Umbilical cord (tissue), 2 donors: ENCODE results near the gene POFUT1. TPM values are rescaled to one million over a fixed set of nuclear protein-coding genes. Genes with fewer than 3 reads are reported as not detected.
"Not testable (repeated sequence)": the region's sequence is repeated elsewhere in the genome, so short reads cannot be mapped to it uniquely, and the experiment has no call there.

Experiments used
- DNase-seq: peaks from one replicate; pipeline ENCODE4 v3.0.0-alpha.2; 2015; ENCODE audit warnings: low spot score
- total RNA-seq: library from RNA; depleted of rRNA; stranded (reverse); fragments of >200 nt; gene quantifications from one replicate; pipeline ENCODE4 v1.2.3, GENCODE V29; 2014; ENCODE audit warnings: low replicate concordance; ENCODE audit not compliant: insufficient read depth

The POFUT1 gene
- total RNA-seq, 1 donor from 2014 or later, result 43.1 TPM

DNA sequence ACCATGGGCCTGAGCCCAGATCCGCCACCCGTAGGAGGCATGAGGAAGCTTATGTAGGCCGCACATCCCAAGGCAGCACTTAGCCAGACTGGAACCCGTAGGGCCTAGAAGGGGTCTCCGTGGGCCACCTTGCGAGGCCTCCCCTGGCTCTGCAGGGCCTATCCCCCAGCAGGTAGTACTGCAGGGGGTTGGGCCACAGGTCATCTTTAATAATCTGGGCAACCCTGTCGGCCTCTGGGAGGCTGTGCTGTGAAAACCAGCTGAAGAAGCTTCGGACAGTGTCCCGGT lies 18.6 kb upstream of the POFUT1 start:
- DNase-seq, result no peak

DNA sequence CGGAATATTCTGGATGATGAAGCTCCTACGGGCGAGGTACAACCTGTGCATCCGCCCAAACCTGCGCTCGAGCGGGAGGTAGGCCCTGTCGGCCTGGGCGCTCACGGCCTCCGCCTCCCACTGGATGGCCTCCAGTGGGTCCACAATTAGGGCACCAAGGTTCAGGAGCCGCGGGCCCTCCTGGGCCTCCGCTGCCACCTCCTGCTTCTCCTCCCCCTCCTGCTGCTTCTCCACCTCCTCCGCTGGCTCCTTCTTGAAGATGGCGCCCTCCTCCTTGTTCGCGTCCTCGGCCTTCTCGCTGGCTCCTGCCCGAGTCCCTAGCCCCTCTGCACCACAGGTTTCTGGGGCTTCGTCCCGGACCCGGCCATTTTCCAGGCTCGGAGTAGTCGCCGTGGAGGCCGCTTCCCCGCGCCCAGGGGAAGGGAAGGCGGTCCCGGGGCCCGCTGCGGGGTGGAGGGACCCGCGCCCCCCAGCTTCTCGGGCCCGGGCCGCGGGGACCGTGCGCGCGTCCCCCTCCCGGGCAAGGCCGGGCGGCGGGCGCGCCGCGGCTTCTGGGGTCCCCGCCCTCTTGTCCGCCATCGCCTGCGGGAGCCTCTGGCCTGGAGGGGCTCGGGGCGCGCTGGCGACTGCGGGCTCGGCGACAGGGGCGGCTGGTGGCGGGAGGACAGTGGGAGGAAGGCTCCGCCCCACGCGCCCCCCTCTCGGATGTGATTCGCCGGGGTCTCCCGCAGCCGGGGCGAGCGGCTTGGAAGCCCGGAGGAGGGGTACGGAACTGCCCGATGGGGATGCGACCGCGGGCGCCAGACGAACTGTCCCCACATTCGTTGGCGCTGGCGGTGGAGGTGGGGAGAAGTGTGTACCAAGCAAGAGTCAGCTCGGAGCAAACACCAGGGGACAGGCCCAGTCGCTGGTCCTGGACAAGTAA lies 17.7 kb upstream of the POFUT1 start:
- peak; percentile 56 for DNase-seq

DNA sequence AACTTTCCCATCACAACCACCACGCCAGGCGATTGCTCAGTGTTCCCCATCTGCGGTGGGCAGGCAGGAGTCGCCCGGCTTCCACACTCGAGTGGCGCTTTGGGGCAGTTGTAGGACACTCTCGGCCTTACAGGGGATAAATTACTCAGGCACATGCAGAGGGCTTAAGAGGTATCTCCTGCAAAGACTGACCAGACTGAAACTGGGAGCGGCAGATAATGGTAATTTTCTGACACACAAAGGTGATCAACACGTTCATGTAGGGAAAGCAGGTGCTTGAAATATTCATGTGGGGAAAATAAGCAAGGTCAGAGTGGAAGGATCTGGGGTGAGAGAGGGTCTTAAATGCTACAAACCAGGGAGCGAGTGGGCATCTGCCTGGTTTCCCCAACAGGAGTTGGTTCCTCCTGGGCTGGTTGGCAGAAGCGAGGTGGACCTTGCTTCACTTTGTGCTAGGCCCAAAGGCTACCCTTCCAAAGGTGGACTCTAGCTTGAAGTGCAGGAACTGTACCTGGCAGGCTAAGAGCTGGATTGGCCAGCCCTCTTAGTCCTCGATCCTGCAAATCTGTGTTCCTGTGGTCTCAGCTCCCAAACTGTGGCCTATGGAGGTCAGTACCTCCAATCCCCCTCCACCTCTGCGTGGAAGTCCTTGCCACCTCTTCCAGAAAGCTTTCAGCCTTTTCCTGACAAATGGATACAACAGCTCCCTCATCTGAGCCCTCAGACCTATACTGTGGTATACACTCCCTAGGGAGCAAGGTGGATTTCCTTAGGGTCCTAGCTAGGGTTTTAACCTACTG lies 16.9 kb upstream of the POFUT1 start:
- no peak for DNase-seq

DNA sequence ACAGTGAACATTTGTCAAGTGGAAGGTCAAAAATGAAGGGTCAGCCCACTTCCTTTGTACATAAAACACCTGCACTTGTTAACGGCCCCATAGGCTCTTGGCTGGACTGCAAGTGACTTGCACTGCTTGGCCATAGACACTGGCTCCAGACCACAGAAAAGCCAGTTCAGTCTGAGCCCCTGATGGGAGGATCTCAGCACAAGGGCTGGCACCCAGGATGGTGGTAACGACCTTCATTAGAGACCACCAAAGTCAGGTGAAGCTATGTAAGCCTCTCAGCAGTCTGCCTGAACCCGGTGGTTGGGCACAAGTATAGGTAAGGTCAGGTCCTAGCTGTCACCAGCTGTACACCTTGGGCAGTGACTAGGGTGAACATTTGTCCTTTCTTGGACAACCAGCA lies 16.3 kb upstream of the POFUT1 start:
- DNase-seq, result no peak

DNA sequence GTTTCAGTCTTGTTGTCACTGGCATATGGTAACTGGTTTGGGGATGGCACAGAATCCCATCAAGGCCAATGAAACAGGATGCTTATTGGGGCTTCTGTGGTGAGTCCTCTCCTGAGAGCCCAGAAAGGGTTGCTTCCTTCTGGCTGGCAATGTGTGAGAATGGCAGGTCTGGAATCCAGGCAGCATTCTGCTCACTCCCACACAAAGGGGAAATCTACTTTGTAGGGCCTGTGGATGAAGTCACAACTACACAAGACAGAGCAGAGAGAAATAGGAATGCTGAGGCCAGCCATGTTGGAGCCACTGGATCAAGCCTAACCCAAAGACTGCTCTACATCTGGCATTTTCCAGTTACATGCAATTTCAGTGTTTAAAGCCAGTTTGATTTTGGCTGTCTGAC lies 15.8 kb upstream of the POFUT1 start:
- no peak for DNase-seq

DNA sequence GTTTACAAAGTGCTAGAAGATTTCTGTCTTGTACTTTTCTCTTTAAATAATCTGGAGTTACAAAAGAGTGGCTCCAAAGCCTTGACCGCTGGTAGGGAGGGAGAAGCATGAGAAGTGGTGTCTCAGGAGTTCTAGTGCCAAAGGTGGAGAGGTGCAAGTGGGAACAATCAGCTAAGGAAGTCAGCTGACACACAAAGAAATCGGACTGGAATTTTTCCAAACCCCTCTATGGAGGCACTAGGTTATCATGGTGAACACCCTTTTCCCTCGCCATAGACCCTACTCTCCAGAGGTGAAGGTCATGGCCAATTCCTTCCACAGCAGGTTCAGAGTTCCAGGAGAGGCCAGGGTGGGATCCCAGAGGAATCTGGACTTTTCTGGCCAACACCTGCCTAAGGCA lies 15.0 kb upstream of the POFUT1 start:
- no peak for DNase-seq

DNA sequence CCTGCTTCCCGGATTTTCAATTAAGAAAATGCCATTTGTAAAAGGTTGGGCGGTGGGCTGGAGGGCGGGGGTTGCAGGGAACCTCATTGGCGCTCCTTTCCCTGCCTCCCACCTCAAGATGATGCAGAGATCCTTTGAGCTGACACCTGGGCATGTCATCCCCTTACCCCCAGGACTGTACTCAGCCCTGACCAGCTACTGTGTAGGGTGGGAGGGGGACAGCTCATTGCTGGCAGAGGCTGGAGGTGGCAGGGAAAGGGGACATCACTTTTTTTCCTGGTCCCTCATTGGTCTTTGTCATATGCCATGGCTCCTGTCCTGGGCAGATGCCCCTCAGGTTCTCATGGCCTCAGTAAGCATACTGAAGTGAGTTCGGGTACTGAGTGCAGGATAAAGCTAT lies 14.3 kb upstream of the POFUT1 start:
- DNase-seq, result not testable (repeated sequence)

DNA sequence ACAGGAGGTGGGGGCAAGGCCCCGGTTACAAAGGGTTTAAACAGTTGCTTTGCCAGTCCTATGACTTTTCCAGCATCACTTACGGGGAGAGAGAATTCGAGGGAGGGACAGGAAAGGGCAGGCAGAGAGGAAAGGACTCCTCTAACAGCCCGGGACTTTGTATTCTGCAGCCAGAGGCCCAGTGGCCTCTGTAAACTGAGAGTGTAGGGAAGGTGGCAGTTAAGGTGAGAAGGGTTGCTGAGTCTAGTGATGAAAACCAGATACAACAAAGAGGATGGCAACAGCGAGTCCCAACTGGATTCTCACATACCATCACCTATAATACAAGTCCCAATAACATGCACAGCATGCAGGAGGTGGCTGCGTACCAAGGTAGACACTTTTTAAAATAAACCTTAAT lies 13.7 kb upstream of the POFUT1 start:
- peak; percentile 58 for DNase-seq

DNA sequence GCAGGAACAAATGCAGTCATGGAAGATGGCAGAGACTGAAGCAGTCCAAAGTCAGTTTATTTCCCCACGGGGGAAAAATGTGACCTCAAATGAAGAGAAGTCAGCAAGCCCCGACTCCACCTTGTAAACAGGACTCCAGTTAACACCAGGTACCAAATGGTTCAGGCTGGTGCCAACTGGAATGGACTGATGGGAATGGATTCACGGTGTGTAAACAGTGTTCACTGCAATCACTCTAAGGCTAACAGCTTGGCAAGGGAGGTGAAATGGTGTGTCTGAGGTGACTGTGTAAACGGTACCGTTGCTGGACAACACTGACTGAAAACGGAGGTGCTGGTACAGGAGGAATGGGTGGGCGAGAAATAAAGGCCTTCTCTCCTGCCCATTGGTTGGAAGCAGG lies 12.1 kb upstream of the POFUT1 start:
- no peak for DNase-seq

DNA sequence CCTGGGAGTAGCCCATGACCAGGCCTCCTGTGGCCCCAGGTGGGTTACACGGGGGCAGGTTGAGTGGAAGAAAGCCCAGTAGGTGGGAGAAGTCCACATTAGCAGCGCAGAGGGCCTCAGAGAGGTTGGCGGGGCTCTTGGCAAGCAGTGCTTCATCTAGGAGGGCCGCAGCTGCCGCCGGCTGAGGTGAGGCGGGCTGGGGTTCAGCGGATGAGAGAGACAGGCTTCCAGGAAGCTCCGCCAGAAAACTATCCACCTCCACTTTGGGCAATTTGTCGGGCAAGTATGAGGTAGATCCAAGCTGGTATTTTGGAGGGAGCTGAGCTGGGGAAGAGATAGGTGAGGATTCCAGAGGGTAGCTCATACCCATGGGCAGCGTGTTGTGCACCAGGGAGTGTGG lies 11.1 kb upstream of the POFUT1 start:
- not testable (repeated sequence) for DNase-seq

DNA sequence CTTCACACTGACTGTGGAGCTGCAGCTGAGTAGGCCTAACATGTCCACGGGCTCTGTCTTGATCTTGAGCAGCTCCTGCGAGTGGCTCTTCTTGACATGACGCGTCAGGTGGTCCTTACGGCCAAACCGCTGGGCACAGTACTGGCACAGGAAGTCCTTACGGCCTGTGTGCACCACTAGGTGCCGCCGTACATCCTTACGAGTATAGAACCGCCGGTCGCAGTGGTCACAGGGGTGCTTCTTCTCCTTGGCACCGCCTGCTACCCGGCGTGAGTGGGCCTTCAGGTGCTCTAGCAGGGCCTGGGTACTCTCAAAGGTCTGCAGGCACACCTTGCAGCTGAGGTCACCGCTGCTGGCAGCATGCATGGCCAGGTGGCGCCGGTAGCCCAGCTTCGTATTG lies 10.5 kb upstream of the POFUT1 start:
- DNase-seq, result not testable (repeated sequence)

DNA sequence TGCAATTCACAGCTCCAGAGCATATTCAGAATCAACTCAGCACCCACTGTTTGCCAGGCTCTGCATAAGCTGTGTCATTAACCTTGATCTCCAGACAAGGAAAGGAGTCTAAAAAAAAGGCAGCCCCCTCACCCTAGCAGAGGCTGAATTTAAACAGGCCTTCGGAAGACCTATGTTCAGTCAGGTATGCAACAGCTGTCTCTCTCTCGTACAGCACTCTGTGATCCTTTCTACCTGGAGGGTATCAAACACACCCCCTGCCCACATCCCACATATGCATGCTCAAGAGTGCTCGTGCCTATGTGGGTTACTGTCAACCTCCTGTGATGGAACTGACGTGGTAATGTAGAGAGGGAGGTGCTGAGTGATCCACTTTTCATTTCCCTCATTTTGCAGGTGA lies 8.7 kb upstream of the POFUT1 start:
- no peak for DNase-seq

DNA sequence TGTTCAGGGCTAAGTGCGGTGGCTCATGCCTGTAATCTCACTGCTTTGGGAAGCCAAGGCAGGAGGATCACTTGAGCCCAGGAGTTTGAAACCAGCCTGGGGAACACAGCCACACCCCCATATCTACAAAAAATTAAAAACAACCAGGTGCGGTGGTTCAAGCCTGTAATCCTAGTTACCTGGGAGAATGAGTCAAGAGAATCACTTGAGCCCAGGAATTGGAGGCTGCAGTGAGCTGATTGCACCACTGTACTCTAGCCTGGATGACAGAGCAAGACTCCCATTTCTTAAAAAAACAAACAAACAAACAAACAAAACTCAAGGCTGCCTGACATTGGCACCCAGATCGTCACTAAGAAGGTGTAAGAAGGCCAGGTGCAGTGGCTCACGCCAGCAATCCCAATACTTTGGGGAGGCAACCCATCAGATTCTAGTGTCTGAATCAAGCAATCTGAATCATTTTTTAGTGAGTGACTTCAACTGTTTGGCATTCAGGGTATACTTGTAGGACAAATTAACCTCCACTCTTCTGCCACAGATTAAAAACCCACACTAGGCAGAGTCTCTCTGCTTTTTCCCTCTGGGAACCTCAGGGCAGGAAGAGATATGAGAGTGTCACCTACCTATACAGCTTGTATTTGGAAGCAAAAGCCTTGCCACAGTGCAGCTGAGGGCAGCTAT lies 6.2 kb upstream of the POFUT1 start:
- no peak for DNase-seq

DNA sequence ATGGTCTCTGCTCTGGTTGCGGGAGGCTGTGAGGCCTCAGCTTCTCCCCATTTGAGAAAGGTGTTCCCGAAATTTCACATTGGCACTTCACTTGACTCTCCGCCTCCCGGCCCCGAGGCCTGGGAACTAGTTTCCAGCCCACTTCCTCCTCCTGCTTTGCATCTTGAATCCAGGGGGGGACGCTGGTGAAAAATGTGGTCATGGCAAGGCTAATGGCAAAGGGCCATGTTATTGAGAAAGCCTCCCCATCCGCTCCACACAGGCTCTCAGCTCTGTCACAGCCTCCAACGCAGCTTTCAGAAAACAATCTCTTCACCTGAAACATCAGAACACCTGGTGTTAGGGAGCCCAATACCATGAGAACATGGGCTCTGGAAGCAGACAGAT lies 5.7 kb upstream of the POFUT1 start:
- DNase-seq, result no peak

DNA sequence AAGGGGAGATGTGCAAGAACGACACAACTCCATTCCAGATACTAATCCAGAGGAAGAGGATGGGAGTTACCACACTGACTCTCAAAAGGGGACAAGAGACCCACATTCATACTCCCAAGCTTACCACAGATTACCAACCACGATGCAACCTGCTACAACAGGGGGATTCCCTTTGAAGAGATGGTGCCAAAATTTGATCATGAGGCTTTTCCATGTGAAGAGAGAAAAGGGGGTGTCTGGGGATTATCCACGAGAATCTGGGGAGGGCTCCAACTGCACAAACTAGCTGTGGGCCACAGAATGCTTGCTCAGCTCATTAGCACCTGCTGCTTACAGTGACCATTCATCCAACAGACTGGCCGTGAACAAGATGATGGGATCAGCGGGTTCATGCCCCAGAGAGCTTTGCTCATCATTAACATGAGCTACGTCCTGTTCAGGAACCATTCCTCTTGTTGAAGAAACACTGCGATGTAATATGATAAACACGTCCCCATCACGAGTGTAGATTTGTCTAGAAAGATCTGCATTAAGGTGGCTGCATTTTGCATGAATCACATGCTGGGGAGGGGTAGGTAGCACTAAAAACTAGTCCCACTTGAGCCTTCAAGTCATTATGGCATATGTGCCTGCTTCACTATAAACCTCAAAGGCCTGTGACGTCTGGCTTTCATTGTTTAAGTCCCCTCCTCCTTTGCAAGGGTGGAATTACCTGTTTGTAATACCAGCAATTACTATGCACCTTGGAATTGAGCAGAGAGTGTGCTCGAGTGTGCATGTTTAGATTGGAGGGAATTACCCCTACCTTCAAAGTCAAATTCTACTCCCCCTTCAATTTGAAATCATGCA lies 4.1 kb upstream of the POFUT1 start:
- DNase-seq, result peak; percentile 57

DNA sequence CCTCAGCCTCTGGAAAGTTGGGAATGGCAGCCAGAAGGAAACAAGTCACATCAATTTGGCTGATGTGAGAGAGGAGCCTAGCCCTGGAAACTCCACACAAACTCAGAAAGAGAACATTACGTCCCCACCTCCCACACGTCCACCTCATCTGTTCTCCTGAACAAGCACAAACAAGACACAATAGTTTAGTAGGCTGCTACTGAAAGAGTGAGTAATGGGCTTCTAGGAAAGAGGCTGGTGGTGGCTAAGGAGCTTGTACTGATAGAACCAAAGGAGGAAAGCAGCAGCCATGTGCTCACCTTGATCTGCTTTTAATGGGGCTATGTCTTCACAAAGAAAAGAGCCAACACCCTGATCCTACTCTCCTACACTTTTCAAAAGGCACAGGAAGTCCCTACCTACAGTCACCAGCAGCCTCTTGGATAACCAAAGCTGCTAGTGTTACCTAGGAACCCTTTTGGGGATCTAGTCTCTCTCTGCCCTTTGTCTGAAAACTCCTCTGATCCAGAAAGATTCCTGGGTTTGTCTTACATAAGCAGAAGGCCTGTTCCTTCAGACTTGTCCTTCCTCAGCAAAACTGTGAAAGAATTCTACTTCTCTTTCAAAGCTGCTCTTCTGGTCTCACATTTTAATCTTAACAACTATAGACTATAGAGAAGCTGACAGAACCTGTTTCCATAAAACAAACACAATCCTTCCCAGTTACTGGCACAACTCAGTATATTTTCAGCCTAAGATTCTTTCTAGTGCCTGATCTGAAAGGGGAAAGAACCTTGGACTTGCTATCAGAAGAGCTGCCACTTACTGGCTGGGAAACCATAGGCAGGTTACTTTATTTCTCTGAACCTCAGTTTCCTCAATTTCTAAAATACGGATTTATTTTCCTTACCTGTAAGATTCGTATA lies 3.2 kb upstream of the POFUT1 start:
- peak; percentile 50 for DNase-seq

DNA sequence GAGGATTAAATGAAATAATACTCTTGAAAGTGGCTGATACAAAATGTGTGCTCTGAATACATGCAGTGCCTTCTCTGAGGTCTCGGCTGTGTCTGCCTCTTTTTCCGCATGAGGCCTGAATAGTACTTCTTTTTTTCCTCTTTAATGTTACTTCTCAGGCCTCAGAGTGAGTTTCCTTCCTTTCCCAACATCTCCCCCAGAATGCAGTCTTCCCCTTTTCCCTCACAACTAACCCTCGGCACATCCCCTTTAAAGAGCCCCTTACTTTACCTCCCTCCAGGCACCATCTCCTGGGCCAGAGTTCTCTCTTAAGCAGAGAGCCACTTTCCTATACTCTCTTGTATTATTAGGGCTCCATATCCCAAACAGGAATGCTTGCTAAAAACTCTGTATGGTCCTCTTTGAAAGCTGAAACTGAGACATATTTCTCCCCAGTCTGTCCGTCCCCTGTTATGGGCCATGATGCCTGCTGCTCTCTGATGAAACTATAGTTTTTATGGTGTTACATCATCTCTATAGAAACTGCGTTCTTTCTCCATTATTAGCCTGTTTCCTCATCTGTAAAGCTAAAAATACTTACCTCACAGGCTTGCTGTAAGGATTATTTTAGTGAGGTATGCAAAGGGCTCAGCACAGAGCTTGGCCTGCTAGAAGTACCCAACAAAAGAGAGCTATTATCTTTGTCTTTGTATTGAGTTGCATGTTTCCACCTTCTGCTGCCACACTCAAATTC lies 2.4 kb upstream of the POFUT1 start:
- peak; percentile 19 for DNase-seq

DNA sequence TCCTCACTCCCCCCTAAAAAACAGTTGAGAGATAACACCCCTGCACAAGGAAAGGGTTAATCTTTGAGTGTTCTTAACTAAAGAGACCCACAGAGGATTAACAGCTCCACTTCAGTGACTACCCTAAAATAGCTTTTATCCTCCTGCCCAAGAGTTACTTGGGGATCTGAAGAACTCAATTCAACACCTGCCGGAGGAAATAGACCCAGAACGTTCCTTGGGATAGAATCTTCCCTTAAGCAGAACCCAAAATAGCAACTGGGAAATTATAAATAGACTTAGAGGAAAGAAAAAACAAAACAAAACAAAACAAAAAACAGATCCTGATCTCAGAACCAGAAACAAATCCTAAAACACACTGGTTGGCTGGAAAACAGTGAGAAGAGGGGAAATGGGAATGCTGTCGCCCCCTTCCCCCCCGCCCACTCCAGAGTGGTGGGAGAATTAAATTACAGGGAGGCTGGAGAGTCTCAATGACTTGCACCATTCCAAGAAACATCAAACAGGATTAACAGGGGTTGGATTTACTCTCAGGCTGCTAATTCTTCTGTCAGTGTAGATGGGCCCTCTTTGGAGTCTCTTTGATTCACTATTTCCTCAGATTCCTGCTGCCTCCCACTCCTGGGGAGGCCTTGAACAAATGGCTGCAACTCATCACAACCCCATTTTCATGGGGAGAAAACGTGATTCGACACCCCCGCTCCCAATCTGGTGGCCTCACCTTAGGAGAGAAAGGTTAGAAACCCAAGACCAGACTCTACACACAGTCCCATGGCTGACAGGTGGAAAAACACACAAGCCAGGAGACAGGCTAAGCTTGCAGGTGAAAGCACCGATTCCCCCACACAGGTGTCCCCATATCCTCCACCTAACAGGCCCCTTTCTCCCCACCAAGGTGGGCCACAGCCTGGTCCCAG lies 1.6 kb upstream of the POFUT1 start:
- no peak for DNase-seq
